Gastrocnemius medialis (tissue), 4 donors: Measurements from ENCODE around the gene TMEM125.

Experiments used
- CTCF ChIP-seq, 5 experiments: fragments of 450-650 bp in 3 of 5; fragments of 200-600 bp in 2 of 5; sonication (generic) in 2 of 5; IDR thresholded peaks in 4 of 5; conservative IDR thresholded peaks in 1 of 5; 1 replicate in 4 of 5; 2 replicates in 1 of 5; pipeline ENCODE4 v1.5.1; 2016 to 2019; ENCODE audit warnings: antibody characterized with exemption in 5 of 5, mild to moderate bottlenecking in 3 of 5, moderate library complexity in 3 of 5
- POLR2A ChIP-seq, 2 donors: fragments of 450-650 bp; IDR thresholded peaks; one replicate each; pipeline ENCODE4 v1.6.1; 2017; ENCODE audit warnings: antibody characterized with exemption in 2 of 2, mild to moderate bottlenecking in 2 of 2, moderate library complexity in 2 of 2

DNA sequence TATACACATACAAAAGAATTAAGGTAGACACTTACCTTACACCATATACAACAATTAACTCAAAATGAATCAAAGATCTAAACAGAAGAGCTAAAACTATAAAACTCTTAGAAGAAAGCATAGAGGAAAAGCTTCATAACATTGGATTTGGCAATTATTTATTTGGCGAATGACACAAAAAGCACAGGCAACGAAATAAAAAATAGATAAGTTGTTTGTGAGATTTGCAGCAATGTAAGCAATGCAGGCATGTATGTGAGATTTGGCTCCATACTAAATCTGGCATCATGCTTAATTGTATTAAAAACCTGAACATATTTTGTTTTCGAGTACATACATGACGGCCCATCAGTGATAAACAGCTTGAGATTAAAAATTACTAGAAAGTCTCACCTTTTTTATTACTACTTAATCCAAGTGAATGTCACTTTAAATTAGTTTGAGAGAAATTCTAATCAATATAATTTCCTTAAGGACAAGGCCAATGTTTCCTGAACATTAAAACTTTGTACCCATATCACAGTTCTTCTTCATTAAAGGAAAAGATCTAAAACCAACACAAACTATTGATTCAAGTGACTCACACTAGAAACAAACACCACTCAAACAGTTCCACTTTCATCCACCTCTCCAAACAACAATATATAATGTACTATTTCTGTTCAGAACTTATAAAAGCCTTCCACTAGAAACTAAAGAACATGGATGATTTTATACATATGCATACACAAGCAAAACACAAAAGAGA lies 23.1 kb upstream of the TMEM125 start:
- no peak for TF ChIP-seq CTCF (IDR thresholded peaks at IDR 0.05 in 4 of 5, conservative IDR thresholded peaks at IDR 0.05 in 1 of 5)
- no peak for TF ChIP-seq POLR2A (IDR thresholded peaks at IDR 0.05)
